Measurements from ENCODE around the gene NSUN3. TPM values are rescaled to one million over a fixed set of nuclear protein-coding genes. Genes with fewer than 3 reads are reported as not detected.

NSUN3 gene
- total and polyA plus RNA-seq, 2 donors (not counting 3 experiments of a cell fraction or from before 2014, with no cell fraction given) = 3.4 to 10.7 TPM

DNA sequence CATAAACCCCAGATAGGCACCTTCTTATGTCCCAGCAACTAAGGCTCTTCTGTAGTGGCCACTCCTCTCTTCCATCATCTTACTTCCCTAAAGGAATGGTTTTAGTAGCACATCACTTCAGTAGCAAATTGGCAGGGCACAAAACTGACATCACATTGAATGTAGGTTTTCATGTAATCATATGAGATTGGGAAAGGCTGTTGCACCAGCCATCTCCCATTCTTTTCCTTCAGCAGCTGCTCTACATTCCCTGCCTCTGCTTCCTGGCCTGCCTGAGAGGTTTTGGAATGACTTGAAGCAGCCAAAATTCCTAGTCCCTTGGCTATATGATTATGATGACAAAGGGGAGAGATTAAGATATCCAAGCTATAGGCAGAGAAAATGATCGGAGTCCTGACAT is 36.5 kb downstream of the NSUN3 start:
- no peak for TF ChIP-seq EZH2 (IDR thresholded peaks at IDR 0.05; ENCODE audit: borderline replicate concordance, low read depth, low read length, severe bottlenecking)
- no peak for TF ChIP-seq JUN (IDR thresholded peaks at IDR 0.05; ENCODE audit: borderline replicate concordance, insufficient read depth, insufficient read length, low read depth)
- TF ChIP-seq, protein P1, sequence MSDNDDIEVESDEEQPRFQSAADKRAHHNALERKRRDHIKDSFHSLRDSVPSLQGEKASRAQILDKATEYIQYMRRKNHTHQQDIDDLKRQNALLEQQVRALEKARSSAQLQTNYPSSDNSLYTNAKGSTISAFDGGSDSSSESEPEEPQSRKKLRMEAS (IDR thresholded peaks at IDR 0.05; ENCODE audit: insufficient read depth, insufficient read length) = no peak
- TF ChIP-seq FOS (IDR thresholded peaks at IDR 0.05; ENCODE audit: borderline replicate concordance, insufficient read depth, low read length) = no peak
- TF ChIP-seq GATA2 (IDR thresholded peaks at IDR 0.05; ENCODE audit: insufficient read depth, insufficient read length, low read depth, low read length) = no peak
- TF ChIP-seq POLR2AphosphoS5 (IDR thresholded peaks at IDR 0.05; ENCODE audit: insufficient read depth, low read depth, low read length) = no peak
- no peak for TF ChIP-seq MYC (IDR thresholded peaks at IDR 0.05; ENCODE audit: low read depth, low read length)
- no peaks in the 10 kb centered on the region for H3K9me1 ChIP-seq (replicated peaks; ENCODE audit: control insufficient read depth, extremely low read depth, insufficient read depth, low read length)
- H3K4me1 ChIP-seq (ENCODE audit: control insufficient read depth, extremely low read depth, insufficient read depth, low read length) = peaks cover 7% of the 10 kb centered on the region
- no peak for DNase-seq (ENCODE audit: low read depth, low spot score)
- H4K20me1 ChIP-seq (replicated peaks; ENCODE audit: control insufficient read depth, extremely low read depth, insufficient read depth, low read length) = no peaks in the 10 kb centered on the region
- H3K36me3 ChIP-seq (ENCODE audit: control insufficient read depth in 2 of 2, extremely low read depth in 1 of 2, insufficient read depth in 2 of 2, low read length in 2 of 2) = peaks cover 0 to 6% of the 10 kb centered on the region in 2 experiments
- no peak overlapping the region for H3K4me2 ChIP-seq (ENCODE audit: insufficient read depth, low read length)
- no peak overlapping the region for H3K27ac ChIP-seq (ENCODE audit: insufficient read depth, low read depth, low read length)
- BruUV-seq (replicated peaks) = no TSS peak
- dilution Hi-C loops (cut with MboI; ENCODE audit: extremely low pct_ligation_motif_present, low sequenced_read_pairs) = no loop called here
- FAIRE-seq = no peak
- H3K79me2 ChIP-seq (ENCODE audit: control insufficient read depth, insufficient read depth, low read length) = no peaks in the 10 kb centered on the region
- intact Hi-C loops (cut with micrococcal nuclease) = no loop called here
- no peak overlapping the region for H3K4me3 ChIP-seq (replicated peaks in 1 of 3; ENCODE audit: insufficient read depth in 1 of 3, low read depth in 1 of 3, low read length in 3 of 3)
- ChIA-PET POLR2A (no interaction called here), CTCF (interaction anchor here (2.2 kb wide), 1 partner anchor 30 kb away, joined by 7 read pairs; no protein-coding TSS in a partner anchor)
- H2AFZ ChIP-seq (ENCODE audit: low read depth, low read length) = no peak overlapping the region
- no peak overlapping the region for H3K9ac ChIP-seq (replicated peaks; ENCODE audit: extremely low read depth, insufficient read depth, low read length)
- no peaks in the 10 kb centered on the region for H3K9me3 ChIP-seq (replicated peaks; ENCODE audit: control insufficient read depth, insufficient read depth, low read length)
- H3K27me3 ChIP-seq (ENCODE audit: control insufficient read depth in 2 of 2, insufficient read depth in 2 of 2, low read length in 2 of 2) = no peaks in the 10 kb centered on the region

DNA sequence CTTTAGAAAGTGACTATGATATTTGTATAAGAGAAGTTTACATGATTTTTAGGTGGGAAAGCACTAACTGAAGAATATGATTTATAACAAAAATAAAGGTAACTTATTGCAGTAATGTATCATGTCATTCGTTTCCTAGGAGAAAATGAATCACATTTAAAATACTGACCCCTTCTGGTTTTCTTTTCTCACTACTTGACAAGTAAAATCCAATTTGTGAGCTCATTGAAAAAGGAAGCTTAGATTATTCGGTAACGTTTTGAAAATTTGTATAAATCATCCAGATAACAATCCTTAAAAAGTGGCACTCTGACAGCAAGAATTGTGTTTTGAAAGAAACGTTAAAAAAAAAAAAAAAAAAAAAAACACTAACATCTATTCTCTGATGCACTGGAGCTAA is 39.0 kb downstream of the NSUN3 start:
- no peaks in the 10 kb centered on the region for H4K20me1 ChIP-seq (replicated peaks; ENCODE audit: control insufficient read depth, extremely low read depth, insufficient read depth, low read length)
- no peak overlapping the region for H3K9ac ChIP-seq (replicated peaks; ENCODE audit: extremely low read depth, insufficient read depth, low read length)
- no peaks in the 10 kb centered on the region for H3K9me1 ChIP-seq (replicated peaks; ENCODE audit: control insufficient read depth, extremely low read depth, insufficient read depth, low read length)
- peaks cover 7% of the 10 kb centered on the region for H3K4me1 ChIP-seq (ENCODE audit: control insufficient read depth, extremely low read depth, insufficient read depth, low read length)
- ChIA-PET CTCF (interaction anchor here (0.6 to 1.7 kb wide), 15 partner anchors 10 to 123 kb away, joined by 3 to 8 read pairs (median 3); partner anchors contain the start of gene DHFR2), POLR2A (interaction anchor here (0.6 kb wide), 1 partner anchor 37 kb away, joined by 4 read pairs; no protein-coding TSS in a partner anchor)
- dilution Hi-C loops (cut with MboI; ENCODE audit: extremely low pct_ligation_motif_present, low sequenced_read_pairs) = no loop called here
- H3K4me3 ChIP-seq (replicated peaks in 1 of 3; ENCODE audit: insufficient read depth in 1 of 3, low read depth in 1 of 3, low read length in 3 of 3) = no peak overlapping the region
- no peak overlapping the region for H2AFZ ChIP-seq (ENCODE audit: low read depth, low read length)
- no peak overlapping the region for H3K27ac ChIP-seq (ENCODE audit: insufficient read depth, low read depth, low read length)
- H3K4me2 ChIP-seq (ENCODE audit: insufficient read depth, low read length) = peak overlapping the region; percentile 11
- H3K79me2 ChIP-seq (ENCODE audit: control insufficient read depth, insufficient read depth, low read length) = no peaks in the 10 kb centered on the region
- H3K27me3 ChIP-seq (ENCODE audit: control insufficient read depth in 2 of 2, insufficient read depth in 2 of 2, low read length in 2 of 2) = no peaks in the 10 kb centered on the region
- no TSS peak for BruUV-seq (replicated peaks)
- intact Hi-C loops (cut with micrococcal nuclease) = loop anchor here (1.0 kb wide), 1 partner anchor 98 kb away; no protein-coding TSS in a partner anchor
- TF ChIP-seq GATA2 (IDR thresholded peaks at IDR 0.05; ENCODE audit: insufficient read depth, insufficient read length, low read depth, low read length) (no peak), EZH2 (IDR thresholded peaks at IDR 0.05; ENCODE audit: borderline replicate concordance, low read depth, low read length, severe bottlenecking) (no peak), FOS (IDR thresholded peaks at IDR 0.05; ENCODE audit: borderline replicate concordance, insufficient read depth, low read length) (no peak), POLR2AphosphoS5 (IDR thresholded peaks at IDR 0.05; ENCODE audit: insufficient read depth, low read depth, low read length) (no peak), JUN (IDR thresholded peaks at IDR 0.05; ENCODE audit: borderline replicate concordance, insufficient read depth, insufficient read length, low read depth) (no peak), POLR2A (IDR thresholded peaks at IDR 0.05; ENCODE audit: low read depth, low read length) (no peak), MYC (IDR thresholded peaks at IDR 0.05; ENCODE audit: low read depth, low read length) (no peak)
- TF ChIP-seq, protein P2, sequence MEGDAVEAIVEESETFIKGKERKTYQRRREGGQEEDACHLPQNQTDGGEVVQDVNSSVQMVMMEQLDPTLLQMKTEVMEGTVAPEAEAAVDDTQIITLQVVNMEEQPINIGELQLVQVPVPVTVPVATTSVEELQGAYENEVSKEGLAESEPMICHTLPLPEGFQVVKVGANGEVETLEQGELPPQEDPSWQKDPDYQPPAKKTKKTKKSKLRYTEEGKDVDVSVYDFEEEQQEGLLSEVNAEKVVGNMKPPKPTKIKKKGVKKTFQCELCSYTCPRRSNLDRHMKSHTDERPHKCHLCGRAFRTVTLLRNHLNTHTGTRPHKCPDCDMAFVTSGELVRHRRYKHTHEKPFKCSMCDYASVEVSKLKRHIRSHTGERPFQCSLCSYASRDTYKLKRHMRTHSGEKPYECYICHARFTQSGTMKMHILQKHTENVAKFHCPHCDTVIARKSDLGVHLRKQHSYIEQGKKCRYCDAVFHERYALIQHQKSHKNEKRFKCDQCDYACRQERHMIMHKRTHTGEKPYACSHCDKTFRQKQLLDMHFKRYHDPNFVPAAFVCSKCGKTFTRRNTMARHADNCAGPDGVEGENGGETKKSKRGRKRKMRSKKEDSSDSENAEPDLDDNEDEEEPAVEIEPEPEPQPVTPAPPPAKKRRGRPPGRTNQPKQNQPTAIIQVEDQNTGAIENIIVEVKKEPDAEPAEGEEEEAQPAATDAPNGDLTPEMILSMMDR (IDR thresholded peaks at IDR 0.05; ENCODE audit: extremely low read depth in 1 of 2, insufficient read depth in 1 of 2, low read depth in 1 of 2, low read length in 2 of 2) = no peak
- TF ChIP-seq, protein P1 (IDR thresholded peaks at IDR 0.05; ENCODE audit: insufficient read depth, insufficient read length) = no peak
- no peaks in the 10 kb centered on the region for H3K9me3 ChIP-seq (replicated peaks; ENCODE audit: control insufficient read depth, insufficient read depth, low read length)
- DNase-seq (ENCODE audit: low read depth, low spot score) (peak; percentile 8), FAIRE-seq (peak; percentile 28)
- H3K36me3 ChIP-seq (ENCODE audit: control insufficient read depth in 2 of 2, extremely low read depth in 1 of 2, insufficient read depth in 2 of 2, low read length in 2 of 2) = peaks cover 0 to 2% of the 10 kb centered on the region in 2 experiments

All from endothelial cell of umbilical vein (primary cell).